GM19043 (cell line): Measurements from ENCODE around the gene WDR7.

ENCODE experiments used
- ATAC-seq: cut with Tn5 transposase; IDR thresholded peaks from one replicate; pipeline ENCODE4 v1.9.1; 2021; ENCODE audit warnings: low read depth; ENCODE audit not compliant: unreplicated experiment

Gene WDR7

GRCh38 chr18:56982766-56983165, 331.6 kb downstream of the WDR7 start:
- no peak for ATAC-seq

GRCh38 chr18:56983275-56983992, 332.3 kb downstream of the WDR7 start:
- no peak for ATAC-seq

GRCh38 chr18:56984731-56985130, 333.6 kb downstream of the WDR7 start:
- ATAC-seq: no peak

- ATAC-seq: no peak
Measured at GRCh38 chr18:56986829-56987228, 335.7 kb downstream of the WDR7 start.

- no peak for ATAC-seq
Measured at GRCh38 chr18:56987236-56987635, 336.1 kb downstream of the WDR7 start.

GRCh38 chr18:56988022-56988421, 336.9 kb downstream of the WDR7 start:
- no peak for ATAC-seq

- ATAC-seq: no peak
Measured at GRCh38 chr18:56990678-56991077, 339.5 kb downstream of the WDR7 start.

- ATAC-seq: no peak
Measured at GRCh38 chr18:56992777-56993176, 341.6 kb downstream of the WDR7 start.

GRCh38 chr18:56995579-56996188, 344.5 kb downstream of the WDR7 start:
- no peak for ATAC-seq

- no peak for ATAC-seq
Measured at GRCh38 chr18:56997200-56997599, 346.0 kb downstream of the WDR7 start.

- ATAC-seq: no peak
Measured at GRCh38 chr18:56999823-57000222, 348.7 kb downstream of the WDR7 start.

- ATAC-seq: no peak
Measured at GRCh38 chr18:57002627-57003026, 351.5 kb downstream of the WDR7 start.

GRCh38 chr18:57003342-57003741, 352.2 kb downstream of the WDR7 start:
- no peak for ATAC-seq

GRCh38 chr18:57004366-57005121, 353.4 kb downstream of the WDR7 start:
- peak; percentile 97 for ATAC-seq

- ATAC-seq: no peak
Measured at GRCh38 chr18:57008001-57008686, 357.0 kb downstream of the WDR7 start.

- ATAC-seq: no peak
Measured at GRCh38 chr18:57009844-57010243, 358.7 kb downstream of the WDR7 start.

- no peak for ATAC-seq
Measured at GRCh38 chr18:57014772-57015413, 363.7 kb downstream of the WDR7 start.

- no peak for ATAC-seq
Measured at GRCh38 chr18:57015451-57015850, 364.3 kb downstream of the WDR7 start.

GRCh38 chr18:57018845-57019244, 367.7 kb downstream of the WDR7 start:
- ATAC-seq: no peak

GRCh38 chr18:57022716-57023115, 371.6 kb downstream of the WDR7 start:
- no peak for ATAC-seq
